ENCODE results near the gene METTL16.

METTL16 gene

DNA sequence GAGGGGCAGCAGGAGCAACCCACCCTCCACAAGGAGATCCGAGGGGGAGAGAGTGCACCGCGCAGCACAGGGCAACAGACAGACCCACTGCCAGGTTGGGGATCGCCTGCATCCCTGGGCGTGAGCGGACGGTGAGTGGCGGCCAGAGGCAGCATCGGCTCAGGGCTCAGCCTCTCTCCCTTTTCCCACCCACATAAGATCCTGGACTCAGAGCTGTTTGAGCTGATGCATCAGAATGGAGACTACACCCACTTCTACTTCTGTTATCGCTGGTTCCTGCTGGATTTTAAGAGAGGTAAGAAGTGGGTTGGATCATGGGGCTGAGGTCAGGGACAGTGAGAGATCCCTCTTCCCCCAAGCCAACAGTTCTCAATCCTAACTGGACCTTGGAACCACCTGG, 134.0 kb downstream of the METTL16 start:
- no peaks in the 10 kb centered on the region for H3K27me3 ChIP-seq (replicated peaks; ENCODE audit: control insufficient read depth, insufficient read depth, low read length, poor library complexity, severe bottlenecking)
- peaks cover 28% of the 10 kb centered on the region for H3K36me3 ChIP-seq (ENCODE audit: control insufficient read depth, insufficient read depth, low read length)
- H3K27ac ChIP-seq (ENCODE audit: insufficient read depth, low read length, poor library complexity, severe bottlenecking) = no peak overlapping the region
- no peaks in the 10 kb centered on the region for H3K4me1 ChIP-seq (ENCODE audit: control insufficient read depth, insufficient read depth, low read length, poor library complexity, severe bottlenecking)
- DNase-seq = no peak
- H3K9me3 ChIP-seq (ENCODE audit: control insufficient read depth, low read length) = no peaks in the 10 kb centered on the region
- H3K4me3 ChIP-seq (ENCODE audit: insufficient read depth, low read depth, low read length, poor library complexity, severe bottlenecking) = no peak overlapping the region

DNA sequence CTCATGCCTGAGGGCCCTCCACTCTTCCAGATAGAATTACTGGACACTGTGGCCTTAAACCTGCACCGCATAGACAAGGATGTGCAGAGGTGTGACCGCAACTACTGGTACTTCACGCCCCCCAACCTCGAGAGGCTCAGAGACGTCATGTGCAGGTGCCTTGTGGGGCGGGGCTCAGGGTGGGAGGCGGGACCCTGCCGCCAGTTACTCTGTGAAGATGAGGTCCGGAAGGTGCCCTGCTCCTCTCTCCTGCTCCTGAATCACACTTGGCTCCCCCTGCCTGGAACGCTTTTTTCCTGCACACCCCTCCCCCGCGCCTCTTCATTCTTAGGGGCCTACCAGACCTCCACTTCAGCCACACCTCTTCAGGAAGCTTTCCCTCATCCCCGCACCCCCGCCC, 135.6 kb downstream of the METTL16 start:
- no peak overlapping the region for H3K27ac ChIP-seq (ENCODE audit: insufficient read depth, low read length, poor library complexity, severe bottlenecking)
- H3K27me3 ChIP-seq (replicated peaks; ENCODE audit: control insufficient read depth, insufficient read depth, low read length, poor library complexity, severe bottlenecking) = no peaks in the 10 kb centered on the region
- peaks cover 32% of the 10 kb centered on the region for H3K36me3 ChIP-seq (ENCODE audit: control insufficient read depth, insufficient read depth, low read length)
- no peak for DNase-seq
- no peak overlapping the region for H3K4me3 ChIP-seq (ENCODE audit: insufficient read depth, low read depth, low read length, poor library complexity, severe bottlenecking)
- no peaks in the 10 kb centered on the region for H3K4me1 ChIP-seq (ENCODE audit: control insufficient read depth, insufficient read depth, low read length, poor library complexity, severe bottlenecking)
- no peaks in the 10 kb centered on the region for H3K9me3 ChIP-seq (ENCODE audit: control insufficient read depth, low read length)

DNA sequence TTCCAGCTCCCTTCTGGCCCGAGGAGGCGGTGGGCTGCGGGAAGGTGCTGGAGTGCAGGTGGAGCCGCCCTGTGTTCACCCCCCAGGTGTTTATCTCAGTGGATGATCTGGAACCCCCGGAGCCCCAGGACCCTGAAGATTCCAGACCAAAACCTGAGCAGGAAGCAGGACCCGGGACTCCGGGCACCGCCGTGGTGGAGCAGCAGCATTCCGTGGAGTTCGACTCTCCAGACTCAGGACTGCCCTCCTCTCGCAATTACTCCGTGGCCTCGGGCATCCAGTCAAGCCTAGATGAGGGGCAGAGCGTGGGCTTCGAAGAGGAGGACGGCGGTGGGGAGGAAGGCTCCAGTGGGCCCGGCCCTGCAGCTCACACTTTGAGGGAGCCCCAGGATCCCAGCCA, 136.3 kb downstream of the METTL16 start:
- Histone ChIP-seq H3K36me3 (ENCODE audit: control insufficient read depth, insufficient read depth, low read length) (peaks cover 32% of the 10 kb centered on the region), H3K4me1 (ENCODE audit: control insufficient read depth, insufficient read depth, low read length, poor library complexity, severe bottlenecking) (no peaks in the 10 kb centered on the region), H3K27ac (ENCODE audit: insufficient read depth, low read length, poor library complexity, severe bottlenecking) (no peak overlapping the region), H3K9me3 (ENCODE audit: control insufficient read depth, low read length) (no peaks in the 10 kb centered on the region), H3K4me3 (ENCODE audit: insufficient read depth, low read depth, low read length, poor library complexity, severe bottlenecking) (no peak overlapping the region), H3K27me3 (replicated peaks; ENCODE audit: control insufficient read depth, insufficient read depth, low read length, poor library complexity, severe bottlenecking) (no peaks in the 10 kb centered on the region)
- no peak for DNase-seq

DNA sequence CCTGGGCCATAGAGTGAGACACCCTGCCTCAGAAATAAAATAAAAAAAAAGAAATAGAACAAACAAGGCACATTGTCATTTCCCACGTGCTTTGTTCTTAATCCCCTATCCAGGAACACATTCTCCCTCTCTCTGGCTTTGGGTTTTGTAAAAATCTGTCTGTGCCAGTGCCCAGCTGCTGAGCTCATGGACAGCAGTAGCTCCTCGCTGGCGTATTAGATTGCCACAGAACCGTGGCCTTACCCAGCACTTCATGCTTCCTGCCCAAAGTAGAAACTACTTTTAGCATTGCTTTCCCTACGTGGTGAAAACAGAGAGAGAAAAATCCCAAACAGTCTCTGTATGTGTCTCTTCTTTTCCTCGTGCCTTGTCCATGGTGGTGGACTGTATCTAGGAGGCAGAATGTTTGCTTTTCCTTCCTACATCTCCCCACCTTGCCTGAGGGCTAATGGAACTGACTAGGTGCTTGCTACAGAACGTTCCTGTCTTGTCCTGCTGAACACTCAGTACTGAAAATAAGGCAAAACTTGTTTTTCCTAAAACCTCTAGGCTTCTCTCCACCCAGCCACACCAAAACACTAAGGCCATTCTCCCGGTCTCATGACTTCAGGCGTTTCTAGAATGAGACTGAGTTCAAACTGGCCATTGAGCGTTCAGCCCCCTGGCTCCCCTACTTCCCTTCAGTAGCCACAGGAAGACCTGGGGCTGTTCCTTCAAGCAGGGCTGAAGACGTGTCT, 137.0 kb downstream of the METTL16 start:
- no peak overlapping the region for H3K27ac ChIP-seq (ENCODE audit: insufficient read depth, low read length, poor library complexity, severe bottlenecking)
- no peaks in the 10 kb centered on the region for H3K4me1 ChIP-seq (ENCODE audit: control insufficient read depth, insufficient read depth, low read length, poor library complexity, severe bottlenecking)
- H3K36me3 ChIP-seq (ENCODE audit: control insufficient read depth, insufficient read depth, low read length) = peaks cover 27% of the 10 kb centered on the region
- no peaks in the 10 kb centered on the region for H3K9me3 ChIP-seq (ENCODE audit: control insufficient read depth, low read length)
- no peak for DNase-seq
- no peak overlapping the region for H3K4me3 ChIP-seq (ENCODE audit: insufficient read depth, low read depth, low read length, poor library complexity, severe bottlenecking)
- no peaks in the 10 kb centered on the region for H3K27me3 ChIP-seq (replicated peaks; ENCODE audit: control insufficient read depth, insufficient read depth, low read length, poor library complexity, severe bottlenecking)

DNA sequence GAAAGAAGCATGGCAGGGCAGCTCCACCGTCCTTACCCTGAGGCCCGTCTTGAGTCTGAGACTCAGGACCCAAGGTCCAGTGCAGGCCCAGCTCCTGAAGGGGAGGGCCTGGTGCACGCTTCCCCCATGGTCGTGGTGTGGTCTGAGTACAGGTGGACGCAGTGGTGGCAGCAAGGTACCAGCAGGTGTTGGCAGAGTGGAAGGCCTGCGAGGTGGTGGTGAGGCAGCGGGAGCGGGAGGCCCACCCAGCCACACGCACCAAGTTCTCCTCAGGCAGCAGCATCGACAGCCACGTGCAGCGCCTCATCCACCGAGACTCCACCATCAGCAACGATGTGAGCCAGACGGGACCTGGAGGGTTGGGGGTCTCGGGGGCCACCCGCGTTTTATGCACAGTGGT, 138.5 kb downstream of the METTL16 start:
- H3K36me3 ChIP-seq (ENCODE audit: control insufficient read depth, insufficient read depth, low read length) = peaks cover 27% of the 10 kb centered on the region
- no peaks in the 10 kb centered on the region for H3K4me1 ChIP-seq (ENCODE audit: control insufficient read depth, insufficient read depth, low read length, poor library complexity, severe bottlenecking)

DNA sequence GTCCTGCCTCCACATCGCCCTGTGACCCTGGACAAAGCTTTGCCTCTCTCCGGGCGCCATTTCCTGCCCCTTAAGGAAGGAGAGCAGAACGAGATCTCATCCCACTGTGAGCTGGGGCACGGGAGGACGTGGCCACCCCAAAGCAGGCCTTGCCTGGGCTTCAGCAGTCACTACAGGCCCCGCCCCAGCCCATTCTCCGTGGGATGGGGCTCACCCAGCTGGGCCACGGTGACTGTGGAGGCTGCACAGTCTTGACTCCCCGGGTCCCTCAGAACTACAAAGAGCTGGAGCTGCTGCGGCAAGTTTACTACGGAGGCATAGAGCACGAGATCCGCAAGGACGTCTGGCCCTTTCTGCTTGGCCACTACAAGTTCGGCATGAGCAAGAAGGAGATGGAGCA, 139.0 kb downstream of the METTL16 start:
- H3K36me3 ChIP-seq (ENCODE audit: control insufficient read depth, insufficient read depth, low read length) = peaks cover 27% of the 10 kb centered on the region
- no peak overlapping the region for H3K27ac ChIP-seq (ENCODE audit: insufficient read depth, low read length, poor library complexity, severe bottlenecking)
- H3K4me1 ChIP-seq (ENCODE audit: control insufficient read depth, insufficient read depth, low read length, poor library complexity, severe bottlenecking) = no peaks in the 10 kb centered on the region

More for the DNA sequence above, 138.5 kb downstream of the METTL16 start:
- Histone ChIP-seq H3K27ac (ENCODE audit: insufficient read depth, low read length, poor library complexity, severe bottlenecking) (no peak overlapping the region), H3K4me3 (ENCODE audit: insufficient read depth, low read depth, low read length, poor library complexity, severe bottlenecking) (no peak overlapping the region), H3K9me3 (ENCODE audit: control insufficient read depth, low read length) (no peaks in the 10 kb centered on the region), H3K27me3 (replicated peaks; ENCODE audit: control insufficient read depth, insufficient read depth, low read length, poor library complexity, severe bottlenecking) (no peaks in the 10 kb centered on the region)
- no peak for DNase-seq

DNA sequence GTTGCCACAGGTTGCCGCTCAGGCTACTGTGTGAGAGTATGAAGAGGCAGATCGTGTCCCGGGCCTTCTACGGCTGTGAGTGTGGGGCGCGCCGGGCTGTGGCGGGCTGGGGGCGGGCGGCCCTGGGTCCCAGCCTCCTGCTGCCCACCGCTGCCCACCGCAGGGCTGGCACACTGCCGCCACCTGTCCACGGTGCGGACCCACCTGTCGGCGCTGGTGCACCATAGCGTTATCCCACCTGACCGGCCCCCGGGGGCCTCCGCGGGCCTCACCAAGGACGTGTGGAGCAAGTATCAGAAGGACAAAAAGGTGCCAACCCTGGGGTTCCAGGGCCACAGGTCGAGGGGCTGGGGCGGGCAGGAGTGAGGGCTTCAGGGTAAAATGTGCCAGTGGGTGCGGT, 139.5 kb downstream of the METTL16 start:
- H3K4me3 ChIP-seq (ENCODE audit: insufficient read depth, low read depth, low read length, poor library complexity, severe bottlenecking) = no peak overlapping the region
- peaks cover 27% of the 10 kb centered on the region for H3K36me3 ChIP-seq (ENCODE audit: control insufficient read depth, insufficient read depth, low read length)
- H3K27ac ChIP-seq (ENCODE audit: insufficient read depth, low read length, poor library complexity, severe bottlenecking) = no peak overlapping the region

More for the DNA sequence above, 139.0 kb downstream of the METTL16 start:
- no peak overlapping the region for H3K4me3 ChIP-seq (ENCODE audit: insufficient read depth, low read depth, low read length, poor library complexity, severe bottlenecking)
- H3K27me3 ChIP-seq (replicated peaks; ENCODE audit: control insufficient read depth, insufficient read depth, low read length, poor library complexity, severe bottlenecking) = no peaks in the 10 kb centered on the region
- DNase-seq = no peak
- H3K9me3 ChIP-seq (ENCODE audit: control insufficient read depth, low read length) = no peaks in the 10 kb centered on the region

DNA sequence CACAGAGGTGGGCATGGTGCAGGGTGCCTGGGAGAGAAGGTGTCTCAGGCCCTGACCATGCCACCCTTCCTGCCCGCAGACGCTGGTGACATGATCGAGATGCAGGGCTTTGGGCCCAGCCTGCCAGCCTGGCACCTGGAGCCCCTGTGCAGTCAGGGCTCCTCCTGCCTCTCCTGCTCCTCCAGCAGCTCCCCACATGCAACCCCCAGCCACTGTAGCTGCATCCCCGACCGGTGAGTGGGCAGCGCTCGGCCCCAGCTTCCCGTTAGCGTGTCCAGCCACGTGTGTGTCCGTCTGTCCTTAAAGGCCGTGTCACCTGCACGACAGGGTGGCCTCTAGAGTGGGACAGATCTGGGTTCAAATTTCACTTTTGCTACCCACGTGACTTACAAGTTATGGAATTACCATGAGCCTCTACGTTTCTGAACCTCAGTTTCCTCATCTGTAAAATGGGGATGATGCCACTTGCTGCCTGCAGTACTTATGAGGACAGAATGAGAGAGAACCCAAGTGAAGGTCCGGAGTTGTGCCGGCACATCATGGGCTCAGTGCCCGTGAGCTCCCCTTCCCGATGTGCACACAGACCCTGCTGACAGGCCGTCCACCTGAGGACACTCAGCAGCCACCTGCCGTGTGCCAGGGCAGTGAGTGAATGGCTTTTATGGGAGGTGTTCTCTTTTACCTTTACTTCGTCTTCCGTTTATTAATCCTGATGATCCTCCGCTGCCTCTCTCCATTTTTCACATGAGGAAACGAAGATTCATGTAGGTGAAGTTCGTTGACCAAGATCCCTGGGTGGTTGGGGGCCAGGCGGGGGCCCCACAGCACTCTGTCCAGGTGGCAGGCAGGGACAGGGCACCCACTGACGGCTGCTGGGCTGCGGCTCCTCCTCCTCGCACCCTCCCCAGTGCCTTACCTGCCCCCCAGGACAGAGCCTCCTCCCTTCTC, 140.2 kb downstream of the METTL16 start:
- Histone ChIP-seq H3K27me3 (replicated peaks; ENCODE audit: control insufficient read depth, insufficient read depth, low read length, poor library complexity, severe bottlenecking) (no peaks in the 10 kb centered on the region), H3K36me3 (ENCODE audit: control insufficient read depth, insufficient read depth, low read length) (peaks cover 28% of the 10 kb centered on the region)

More for the DNA sequence above, 139.5 kb downstream of the METTL16 start:
- Histone ChIP-seq H3K9me3 (ENCODE audit: control insufficient read depth, low read length) (no peaks in the 10 kb centered on the region), H3K4me1 (ENCODE audit: control insufficient read depth, insufficient read depth, low read length, poor library complexity, severe bottlenecking) (no peaks in the 10 kb centered on the region), H3K27me3 (replicated peaks; ENCODE audit: control insufficient read depth, insufficient read depth, low read length, poor library complexity, severe bottlenecking) (no peaks in the 10 kb centered on the region)
- DNase-seq = no peak

DNA sequence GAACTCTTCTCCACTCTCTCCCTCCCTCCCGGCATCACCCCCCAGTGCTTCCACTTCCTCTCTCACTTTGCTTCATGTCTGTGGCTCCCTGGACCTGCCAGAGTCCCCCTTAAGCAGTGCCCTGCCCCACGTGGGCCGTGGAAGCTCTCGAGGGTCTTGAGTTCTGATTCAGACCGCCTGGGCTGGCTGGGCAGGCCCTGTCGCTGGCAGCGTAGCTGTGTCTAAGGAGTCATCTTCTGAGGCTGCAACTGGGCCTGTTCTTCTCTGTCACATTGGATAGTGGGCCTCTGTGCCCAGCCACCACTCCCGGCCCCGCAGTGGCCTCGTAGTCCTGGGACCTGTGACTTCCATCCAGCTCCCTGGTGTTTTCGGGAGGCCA, 141.5 kb downstream of the METTL16 start:
- no peak for DNase-seq
- Histone ChIP-seq H3K27me3 (replicated peaks; ENCODE audit: control insufficient read depth, insufficient read depth, low read length, poor library complexity, severe bottlenecking) (no peaks in the 10 kb centered on the region), H3K36me3 (ENCODE audit: control insufficient read depth, insufficient read depth, low read length) (peaks cover 27% of the 10 kb centered on the region), H3K4me1 (ENCODE audit: control insufficient read depth, insufficient read depth, low read length, poor library complexity, severe bottlenecking) (no peaks in the 10 kb centered on the region), H3K9me3 (ENCODE audit: control insufficient read depth, low read length) (no peaks in the 10 kb centered on the region), H3K4me3 (ENCODE audit: insufficient read depth, low read depth, low read length, poor library complexity, severe bottlenecking) (no peak overlapping the region), H3K27ac (ENCODE audit: insufficient read depth, low read length, poor library complexity, severe bottlenecking) (no peak overlapping the region)

More for the DNA sequence above, 140.2 kb downstream of the METTL16 start:
- Histone ChIP-seq H3K4me1 (ENCODE audit: control insufficient read depth, insufficient read depth, low read length, poor library complexity, severe bottlenecking) (no peaks in the 10 kb centered on the region), H3K4me3 (ENCODE audit: insufficient read depth, low read depth, low read length, poor library complexity, severe bottlenecking) (no peak overlapping the region), H3K27ac (ENCODE audit: insufficient read depth, low read length, poor library complexity, severe bottlenecking) (no peak overlapping the region), H3K9me3 (ENCODE audit: control insufficient read depth, low read length) (no peaks in the 10 kb centered on the region)
- DNase-seq = no peak

Measured in effector memory CD4-positive, alpha-beta T cell (primary cell).